ENCODE results near the gene SNAPC2. TPM values are rescaled to one million over a fixed set of nuclear protein-coding genes. Genes with fewer than 3 reads are reported as not detected.
A peak's percentile ranks its signal among the peaks of the same experiment; 100 is the strongest.
"Not testable (repeated sequence)": the region's sequence is repeated elsewhere in the genome, so short reads cannot be mapped to it uniquely, and the experiment has no call there.

Gene SNAPC2
- total RNA-seq, 1 experiment from 2014 or later: 23.2 TPM

- DNase-seq (ENCODE audit: low spot score); ATAC-seq; H3K27ac Mint-ChIP-seq; H3K9me3 Mint-ChIP-seq; H3K36me3 Mint-ChIP-seq; H3K4me1 Mint-ChIP-seq: not testable (repeated sequence)
- ChIA-PET CTCF (interaction anchor here (0.7 to 7.2 kb wide), 23 partner anchors 8 to 154 kb away, joined by 3 to 70 read pairs (median 5); partner anchors contain the start of genes EVI5L, LRRC8E, MAP2K7 and PRR36), POLR2A (interaction anchor here (1.0 to 1.5 kb wide), 2 partner anchors 49 to 56 kb away, joined by 4 to 6 read pairs; no protein-coding TSS in a partner anchor)
- Mint-ChIP-seq H3K27me3 (ENCODE audit: low read depth) (peaks cover 57% of the 10 kb centered on the region), H3K4me3 (peak overlapping the region; percentile 63)
- TF ChIP-seq ZNF423 (CRISPR knock-in tag; IDR thresholded peaks at IDR 0.05) (peak; percentile 87; the same call in 1 of the 2 replicates), FOXP4 (CRISPR knock-in tag; IDR thresholded peaks at IDR 0.05) (0 out of 2 replicates have a peak, but pooled peaks have one; percentile 53)
Measured at GRCh38 chr19:7918062-7918614, 2.0 kb upstream of the SNAPC2 start.

- no peak for DNase-seq (ENCODE audit: low spot score)
- CTCF ChIA-PET: interaction anchor here (1.2 to 7.2 kb wide), 17 partner anchors 8 to 109 kb away, joined by 3 to 92 read pairs (median 22); partner anchors contain the start of genes LRRC8E, MAP2K7, PRR36 and TIMM44
- Mint-ChIP-seq H3K4me3 (peak overlapping the region; percentile 75), H3K9me3 (no peaks in the 10 kb centered on the region), H3K27me3 (ENCODE audit: low read depth) (peaks cover 57% of the 10 kb centered on the region), H3K4me1 (peaks cover 8% of the 10 kb centered on the region), H3K27ac (no peak overlapping the region), H3K36me3 (no peaks in the 10 kb centered on the region)
- POLR2A ChIA-PET: interaction anchor here (1.3 to 1.5 kb wide), 2 partner anchors 50 to 61 kb away, joined by 3 to 6 read pairs; no protein-coding TSS in a partner anchor
- no peak for ATAC-seq
- TF ChIP-seq PREB (CRISPR knock-in tag; IDR thresholded peaks at IDR 0.05; ENCODE audit: borderline replicate concordance): no peak
- no peak for TF ChIP-seq FOXJ3 (CRISPR knock-in tag; IDR thresholded peaks at IDR 0.05; ENCODE audit: borderline replicate concordance)
- TF ChIP-seq MYBL2 (CRISPR knock-in tag; IDR thresholded peaks at IDR 0.05): no peak
- no peak for TF ChIP-seq GTF2I (CRISPR knock-in tag; conservative IDR thresholded peaks at IDR 0.05)
- TF ChIP-seq CDX4 (CRISPR knock-in tag; IDR thresholded peaks at IDR 0.05; ENCODE audit: borderline replicate concordance): no peak
- no peak for TF ChIP-seq ELF4 (CRISPR knock-in tag; IDR thresholded peaks at IDR 0.05; ENCODE audit: low read depth)
- TF ChIP-seq SP1 (CRISPR knock-in tag; conservative IDR thresholded peaks at IDR 0.05): no peak
- TF ChIP-seq E2F4 (CRISPR knock-in tag; IDR thresholded peaks at IDR 0.05; ENCODE audit: borderline replicate concordance, low read depth): no peak
- TF ChIP-seq ZMAT4 (CRISPR knock-in tag; IDR thresholded peaks at IDR 0.05): no peak
- TF ChIP-seq CBFB (CRISPR knock-in tag; IDR thresholded peaks at IDR 0.05; ENCODE audit: low read depth): no peak
Measured at GRCh38 chr19:7918615-7919421, 1.3 kb upstream of the SNAPC2 start.

All from WTC11 (cell line).